MM.1S (cell line): ENCODE measurements around the gene UBE2F.
"Not testable (repeated sequence)": the region's sequence is repeated elsewhere in the genome, so short reads cannot be mapped to it uniquely, and the experiment has no call there.

Source experiments
- DNase-seq: peaks from one replicate; pipeline ENCODE4 v3.0.0-alpha.2; 2015
- H2AFZ ChIP-seq: fragments of 300-600 bp; sonication (generic); 2 replicates; pipeline ENCODE4 v1.6.0; 2016; ENCODE audit warnings: antibody characterized with exemption, low read length
- H3F3A ChIP-seq: fragments of 300-600 bp; sonication (generic); 2 replicates; pipeline ENCODE4 v1.6.1; 2016; ENCODE audit warnings: mild to moderate bottlenecking, antibody characterized with exemption, low read length, moderate library complexity, mixed read lengths; ENCODE audit not compliant: insufficient read depth
- H3K27ac ChIP-seq: fragments of 300-600 bp; sonication (generic); 2 replicates; pipeline ENCODE4 v1.5.1; 2016; ENCODE audit warnings: mild to moderate bottlenecking, low read length
- H3K27me3 ChIP-seq: fragments of 300-600 bp; sonication (generic); replicated peaks from 2 replicates; pipeline ENCODE4 v1.6.0; 2016; ENCODE audit warnings: low read length; ENCODE audit not compliant: insufficient read depth
- H3K36me3 ChIP-seq: fragments of 300-600 bp; sonication (generic); replicated peaks from 2 replicates; pipeline ENCODE4 v1.6.1; 2016; ENCODE audit warnings: mild to moderate bottlenecking, low read length, mixed read lengths; ENCODE audit not compliant: insufficient read depth
- H3K4me1 ChIP-seq: fragments of 300-600 bp; sonication (generic); 2 replicates; pipeline ENCODE4 v1.6.1; 2016; ENCODE audit warnings: low read length, mixed read lengths
- H3K4me2 ChIP-seq: fragments of 300-600 bp; sonication (generic); 2 replicates; pipeline ENCODE4 v1.6.0; 2016; ENCODE audit warnings: low read depth, low read length
- H3K4me3 ChIP-seq: fragments of 300-600 bp; sonication (generic); 2 replicates; pipeline ENCODE4 v1.5.1; 2016; ENCODE audit warnings: low read length, mixed read lengths
- H3K79me2 ChIP-seq: fragments of 300-600 bp; sonication (generic); 2 replicates; pipeline ENCODE4 v1.6.1; 2016; ENCODE audit warnings: mixed run types, low read length, mixed read lengths
- H3K9ac ChIP-seq: fragments of 300-600 bp; sonication (generic); 2 replicates; pipeline ENCODE4 v1.6.1; 2016; ENCODE audit warnings: low read length, mixed read lengths
- H3K9me2 ChIP-seq: fragments of 300-600 bp; sonication (generic); replicated peaks from 2 replicates; pipeline ENCODE4 v1.6.1; 2016; ENCODE audit warnings: mild to moderate bottlenecking, low read length, mixed read lengths; ENCODE audit not compliant: insufficient read depth
- H3K9me3 ChIP-seq: fragments of 300-600 bp; sonication (generic); replicated peaks from 2 replicates; pipeline ENCODE4 v1.6.1; 2016; ENCODE audit warnings: mild to moderate bottlenecking, low read length, mixed read lengths; ENCODE audit not compliant: insufficient read depth
- H4K20me1 ChIP-seq: fragments of 300-600 bp; sonication (generic); 2 replicates; pipeline ENCODE4 v1.6.1; 2016; ENCODE audit warnings: mild to moderate bottlenecking, low read length, moderate library complexity, mixed read lengths; ENCODE audit not compliant: insufficient read depth
- EZH2 ChIP-seq: fragments of 300-600 bp; sonication (generic); optimal IDR thresholded peaks from 2 replicates; pipeline ENCODE3; 2017; ENCODE audit warnings: low read depth, mild to moderate bottlenecking, antibody characterized with exemption, low read length, mixed read lengths
- EZH2phosphoT487 ChIP-seq: fragments of 300-600 bp; sonication (generic); IDR thresholded peaks from 2 replicates; pipeline ENCODE4 v1.6.1; 2018; ENCODE audit warnings: antibody characterized with exemption, low read length
- TF ChIP-seq, protein P1 (sequence below): fragments of 300-600 bp; sonication (generic); IDR thresholded peaks from 2 replicates; pipeline ENCODE4 v1.5.1; 2016; ENCODE audit warnings: antibody characterized with exemption, low read length, mixed read lengths

Gene UBE2F

DNA sequence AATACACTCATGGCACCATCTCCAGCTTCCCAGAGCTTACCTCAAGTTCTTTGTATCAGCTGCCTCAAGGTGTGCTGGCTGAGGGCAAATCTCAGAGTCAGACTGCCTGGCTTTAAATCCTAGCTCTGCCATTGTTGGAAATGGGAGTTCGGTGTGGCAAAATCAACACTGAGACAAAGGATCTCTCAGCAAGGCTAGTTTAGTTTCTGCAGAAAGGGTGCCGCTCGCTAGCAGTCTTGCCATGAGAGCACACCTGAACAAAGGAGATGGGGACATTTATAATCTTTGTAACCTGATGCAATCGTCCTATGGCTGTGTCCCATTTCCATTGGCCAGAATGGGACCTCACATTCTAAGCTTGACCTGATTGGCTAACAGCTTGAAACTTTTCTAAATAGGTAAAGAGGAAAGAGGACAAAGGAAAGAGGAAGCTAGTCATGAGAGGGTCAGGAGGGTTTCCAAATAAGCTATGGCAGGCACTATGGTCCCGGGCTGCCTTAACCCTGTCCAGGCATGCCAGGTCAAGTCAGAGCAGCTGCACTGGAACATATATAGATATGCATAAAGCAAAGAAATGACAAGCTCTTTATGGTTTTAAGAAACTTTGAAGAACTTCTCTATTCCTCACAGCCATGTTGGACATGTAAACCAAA, 4.3 kb upstream of the UBE2F start:
- no peak overlapping the region for H2AFZ ChIP-seq
- no peak overlapping the region for H3K27ac ChIP-seq
- no peaks in the 10 kb centered on the region for H3K36me3 ChIP-seq
- H4K20me1 ChIP-seq, result no peaks in the 10 kb centered on the region
- no peak for DNase-seq
- H3K27me3 ChIP-seq, result no peaks in the 10 kb centered on the region
- H3K4me2 ChIP-seq, result no peak overlapping the region
- no peaks in the 10 kb centered on the region for H3K9me2 ChIP-seq
- H3K4me1 ChIP-seq, result no peaks in the 10 kb centered on the region
- H3K9me3 ChIP-seq, result no peaks in the 10 kb centered on the region
- H3K4me3 ChIP-seq, result no peak overlapping the region
- H3F3A ChIP-seq, result peaks cover under 1% of the 10 kb centered on the region
- peaks cover 3% of the 10 kb centered on the region for H3K79me2 ChIP-seq
- no peak overlapping the region for H3K9ac ChIP-seq
- TF ChIP-seq EZH2phosphoT487, result no peak
- TF ChIP-seq EZH2, result no peak
- TF ChIP-seq, protein P1, sequence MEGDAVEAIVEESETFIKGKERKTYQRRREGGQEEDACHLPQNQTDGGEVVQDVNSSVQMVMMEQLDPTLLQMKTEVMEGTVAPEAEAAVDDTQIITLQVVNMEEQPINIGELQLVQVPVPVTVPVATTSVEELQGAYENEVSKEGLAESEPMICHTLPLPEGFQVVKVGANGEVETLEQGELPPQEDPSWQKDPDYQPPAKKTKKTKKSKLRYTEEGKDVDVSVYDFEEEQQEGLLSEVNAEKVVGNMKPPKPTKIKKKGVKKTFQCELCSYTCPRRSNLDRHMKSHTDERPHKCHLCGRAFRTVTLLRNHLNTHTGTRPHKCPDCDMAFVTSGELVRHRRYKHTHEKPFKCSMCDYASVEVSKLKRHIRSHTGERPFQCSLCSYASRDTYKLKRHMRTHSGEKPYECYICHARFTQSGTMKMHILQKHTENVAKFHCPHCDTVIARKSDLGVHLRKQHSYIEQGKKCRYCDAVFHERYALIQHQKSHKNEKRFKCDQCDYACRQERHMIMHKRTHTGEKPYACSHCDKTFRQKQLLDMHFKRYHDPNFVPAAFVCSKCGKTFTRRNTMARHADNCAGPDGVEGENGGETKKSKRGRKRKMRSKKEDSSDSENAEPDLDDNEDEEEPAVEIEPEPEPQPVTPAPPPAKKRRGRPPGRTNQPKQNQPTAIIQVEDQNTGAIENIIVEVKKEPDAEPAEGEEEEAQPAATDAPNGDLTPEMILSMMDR, result no peak

DNA sequence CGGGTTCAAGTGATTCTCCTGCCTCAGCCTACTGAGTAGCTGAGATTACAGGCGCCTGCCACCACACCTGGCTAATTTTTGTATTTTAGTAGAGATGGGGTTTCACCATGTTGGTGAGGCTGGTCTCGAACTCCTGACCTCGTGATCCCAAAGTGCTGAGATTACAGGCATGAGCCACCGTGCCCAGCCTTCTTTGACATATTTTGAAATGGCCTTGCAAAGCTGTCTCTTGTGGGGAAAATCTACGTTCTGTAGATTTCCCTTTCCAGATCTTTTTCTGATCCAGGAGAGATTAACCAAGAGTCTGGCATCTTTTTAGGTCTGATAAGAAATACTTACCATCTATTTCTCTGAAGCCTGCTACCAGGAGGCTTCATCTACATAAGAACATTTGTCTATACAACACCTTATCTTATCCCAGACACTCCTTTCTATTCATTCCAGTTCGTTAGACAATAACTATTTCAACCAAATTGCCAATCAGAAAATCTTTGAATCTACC, 3.3 kb upstream of the UBE2F start:
- DNase-seq, H3K27ac ChIP-seq, H3K4me1 ChIP-seq, H3K9ac ChIP-seq, H3K36me3 ChIP-seq, H3K4me2 ChIP-seq, H3K27me3 ChIP-seq, H3K9me2 ChIP-seq, H3K9me3 ChIP-seq, H4K20me1 ChIP-seq, H3F3A ChIP-seq, H3K4me3 ChIP-seq, H2AFZ ChIP-seq: not testable (repeated sequence)
- peaks cover 10% of the 10 kb centered on the region for H3K79me2 ChIP-seq

DNA sequence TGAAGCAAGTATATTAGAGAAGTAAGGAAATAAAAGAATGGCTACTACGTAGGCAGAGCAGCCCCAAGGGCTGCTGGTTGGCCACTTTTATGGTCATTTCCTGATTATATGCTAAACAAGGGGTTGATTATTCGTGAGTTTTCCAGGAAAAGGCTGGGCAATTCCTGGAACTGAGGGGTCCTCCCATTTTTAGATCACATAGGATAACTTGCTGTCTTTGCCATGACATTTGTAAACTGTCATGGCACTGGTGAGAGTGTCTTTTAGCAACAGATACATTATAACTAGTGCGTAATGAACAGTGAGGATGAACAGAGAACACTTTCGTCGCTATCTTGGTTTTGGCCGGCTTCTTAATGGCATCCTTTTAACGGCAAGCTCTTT, 2.6 kb upstream of the UBE2F start:
- Histone ChIP-seq H3K9me2 (no peaks in the 10 kb centered on the region), H3K27me3 (no peaks in the 10 kb centered on the region), H3K4me1 (peaks cover 13% of the 10 kb centered on the region), H4K20me1 (no peaks in the 10 kb centered on the region), H3K9ac (no peak overlapping the region), H3K9me3 (no peaks in the 10 kb centered on the region), H3K4me2 (no peak overlapping the region), H3K4me3 (no peak overlapping the region), H3F3A (peaks cover 14% of the 10 kb centered on the region), H3K27ac (no peak overlapping the region), H3K79me2 (peaks cover 15% of the 10 kb centered on the region), H3K36me3 (no peaks in the 10 kb centered on the region), H2AFZ (no peak overlapping the region)
- TF ChIP-seq EZH2, result no peak
- TF ChIP-seq EZH2phosphoT487, result no peak
- TF ChIP-seq, protein P1, result no peak
- no peak for DNase-seq
